Right ventricle myocardium inferior (tissue), 1 donor: ENCODE results near the gene EBP. TPM values are rescaled to one million over a fixed set of nuclear protein-coding genes. Genes with fewer than 3 reads are reported as not detected.
A peak's percentile ranks its signal among the peaks of the same experiment; 100 is the strongest.

Source experiments
- ATAC-seq: fragments of 200-7000 bp; cut with Tn5 transposase; one replicate; pipeline ENCODE4 v1.9.1; 2020; ENCODE audit warnings: mild to moderate bottlenecking, moderate library complexity
- DNase-seq: peaks from one replicate; pipeline ENCODE4 v3.0.0; 2021; ENCODE audit errors: missing footprints
- intact Hi-C: fragments of 100-400 bp; cut with DNase I; formaldehyde crosslinking; loops from one replicate; pipeline ENCODE4 v1.11.0; 2022
- total RNA-seq: library from RNA; stranded (reverse); fragmentation: NEBNext Ultra II Directional; extraction: Animal tissue kit (Norgen Biotek cat#: 25700); gene quantifications from one replicate; pipeline ENCODE4 v1.2.1, GENCODE V29; 2021
- donor health status: DM: no; HTN: yes; CAD: no; lungs with severe emphysema.

Gene EBP
- total RNA-seq, 1 donor from 2014 or later, result 54.1 TPM

DNA sequence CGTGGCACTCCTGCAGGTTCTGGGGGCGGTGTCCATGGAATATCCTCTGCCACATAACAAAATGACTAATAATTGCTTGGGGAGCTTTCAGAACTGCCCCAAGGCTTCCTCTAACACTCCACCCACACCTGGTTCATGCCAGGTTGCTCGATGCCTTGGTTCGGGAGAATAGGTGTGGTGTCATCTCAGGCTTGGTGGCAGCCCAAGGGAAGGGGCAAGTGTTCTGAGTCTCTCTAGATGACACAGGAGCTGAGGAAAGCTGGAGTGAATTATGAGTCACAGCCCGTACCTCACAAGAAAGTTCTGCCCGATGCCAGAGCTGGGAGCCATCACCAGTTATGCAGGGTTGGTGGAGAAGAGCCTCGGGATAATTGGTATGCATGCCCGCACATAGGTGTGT, 30.9 kb upstream of the EBP start:
- intact Hi-C loops, result no loop called here
- DNase-seq (no peak), ATAC-seq (no peak)

GRCh38 chrX:48491809-48492208, 29.8 kb upstream of the EBP start:
- ATAC-seq, result no peak
- no peak for DNase-seq
- intact Hi-C loops, result no loop called here

- intact Hi-C loops, result no loop called here
- ATAC-seq, result peak; percentile 34
- DNase-seq, result no peak
Observed at GRCh38 chrX:48492293-48492910, 29.2 kb upstream of the EBP start.

GRCh38 chrX:48493890-48494364, 27.7 kb upstream of the EBP start:
- no peak for ATAC-seq
- intact Hi-C loops, result no loop called here
- no peak for DNase-seq

GRCh38 chrX:48496660-48497059, 24.9 kb upstream of the EBP start:
- intact Hi-C loops, result no loop called here

GRCh38 chrX:48497871-48498270, 23.7 kb upstream of the EBP start:
- no peak for ATAC-seq
- intact Hi-C loops, result no loop called here

More at GRCh38 chrX:48496660-48497059, 24.9 kb upstream of the EBP start:
- no peak for ATAC-seq
- no peak for DNase-seq

DNA sequence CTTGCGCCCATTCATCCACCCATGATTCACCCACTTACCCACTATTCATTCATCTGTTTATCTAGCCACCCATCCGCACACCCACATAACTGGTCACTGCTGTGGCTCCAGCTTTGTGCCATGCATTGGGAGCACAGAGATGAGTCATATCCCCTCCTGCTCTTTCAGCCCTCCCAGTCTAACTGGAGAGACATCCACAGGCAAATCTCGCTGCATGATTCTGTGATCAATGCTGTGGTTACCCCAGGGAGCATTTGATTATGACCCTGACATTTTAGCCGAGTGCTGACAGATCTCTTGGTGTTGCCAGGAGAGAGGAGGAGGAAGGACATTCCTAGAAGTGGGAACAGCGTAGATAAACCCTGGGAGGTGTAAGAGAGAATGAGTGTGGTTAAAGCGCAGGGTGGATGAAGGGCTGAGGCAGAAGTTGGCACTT, 23.2 kb upstream of the EBP start:
- ATAC-seq (no peak), DNase-seq (no peak)
- intact Hi-C loops, result no loop called here

More at GRCh38 chrX:48497871-48498270, 23.7 kb upstream of the EBP start:
- no peak for DNase-seq

GRCh38 chrX:48504261-48504660, 17.3 kb upstream of the EBP start:
- no peak for DNase-seq
- intact Hi-C loops, result no loop called here
- ATAC-seq, result no peak

- DNase-seq (no peak), ATAC-seq (no peak)
- intact Hi-C loops, result loop anchor here (5.0 kb wide), 1 partner anchor 423 kb away; no protein-coding TSS in a partner anchor
Observed at GRCh38 chrX:48505481-48505880, 16.1 kb upstream of the EBP start.

GRCh38 chrX:48507246-48507645, 14.4 kb upstream of the EBP start:
- intact Hi-C loops, result loop anchor here (5.0 kb wide), 1 partner anchor 425 kb away; no protein-coding TSS in a partner anchor
- DNase-seq (no peak), ATAC-seq (no peak)

DNA sequence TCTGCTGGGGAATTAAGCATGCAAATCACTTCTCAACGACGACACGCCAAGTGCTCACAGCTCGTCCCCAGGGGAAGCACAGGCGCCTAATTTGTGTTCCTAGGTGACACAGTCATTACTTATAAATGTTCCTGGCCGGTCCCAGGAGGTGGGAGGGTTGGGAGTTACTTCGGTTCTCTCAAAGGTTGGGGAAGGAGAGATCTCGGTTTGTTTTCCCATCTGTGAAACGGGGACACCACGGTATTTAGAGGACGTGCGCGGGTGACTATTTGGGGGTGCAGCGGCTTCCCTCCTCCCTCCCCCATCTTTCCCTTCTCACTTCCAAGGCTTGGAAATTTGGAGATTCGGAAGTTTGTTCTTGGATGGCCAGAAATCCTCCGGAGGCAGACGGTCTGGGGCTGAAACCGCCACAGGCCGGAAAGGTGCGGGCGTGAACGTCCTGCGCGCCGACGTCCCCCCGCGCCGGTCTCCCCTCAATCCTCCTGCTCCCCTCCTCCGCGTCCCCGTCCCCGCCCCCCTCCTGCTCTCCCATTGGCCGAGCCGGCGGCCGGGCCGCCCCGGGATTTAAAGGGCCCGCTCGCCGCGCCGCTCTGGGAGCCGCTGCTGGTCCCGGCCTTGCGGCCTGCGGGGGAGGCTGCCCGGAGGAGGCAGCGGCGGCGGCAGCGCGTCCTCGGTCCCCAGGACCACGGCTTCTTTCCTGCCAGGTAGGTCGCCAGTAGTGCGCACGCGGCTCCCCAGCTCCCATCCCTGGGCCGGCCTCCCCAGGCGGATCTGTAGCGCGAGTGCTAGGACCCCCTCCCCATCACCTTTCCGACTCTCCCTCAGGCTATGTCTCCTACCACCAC, 13.0 kb upstream of the EBP start, which contains the start of gene PORCN:
Gene PORCN (plus strand): TSS at position 593 of the 845 bp plus-strand sequence. CDS start 829 bp downstream, outside the sequence.
- peak; percentile 92 for DNase-seq
- intact Hi-C loops, result loop anchor here (5.0 kb wide), 1 partner anchor 426 kb away; no protein-coding TSS in a partner anchor
- ATAC-seq, result peak; percentile 96

- no peak for DNase-seq
- peak; percentile 11 for ATAC-seq
- intact Hi-C loops, result loop anchor here (5.0 kb wide), 1 partner anchor 427 kb away; no protein-coding TSS in a partner anchor
Observed at GRCh38 chrX:48509245-48509590, 12.4 kb upstream of the EBP start.

GRCh38 chrX:48509619-48510018, 12.0 kb upstream of the EBP start:
- intact Hi-C loops, result loop anchor here (5.0 kb wide), 1 partner anchor 427 kb away; no protein-coding TSS in a partner anchor
- DNase-seq, result no peak
- no peak for ATAC-seq

GRCh38 chrX:48511560-48511959, 10.0 kb upstream of the EBP start:
- DNase-seq (no peak), ATAC-seq (no peak)
- intact Hi-C loops, result no loop called here

DNA sequence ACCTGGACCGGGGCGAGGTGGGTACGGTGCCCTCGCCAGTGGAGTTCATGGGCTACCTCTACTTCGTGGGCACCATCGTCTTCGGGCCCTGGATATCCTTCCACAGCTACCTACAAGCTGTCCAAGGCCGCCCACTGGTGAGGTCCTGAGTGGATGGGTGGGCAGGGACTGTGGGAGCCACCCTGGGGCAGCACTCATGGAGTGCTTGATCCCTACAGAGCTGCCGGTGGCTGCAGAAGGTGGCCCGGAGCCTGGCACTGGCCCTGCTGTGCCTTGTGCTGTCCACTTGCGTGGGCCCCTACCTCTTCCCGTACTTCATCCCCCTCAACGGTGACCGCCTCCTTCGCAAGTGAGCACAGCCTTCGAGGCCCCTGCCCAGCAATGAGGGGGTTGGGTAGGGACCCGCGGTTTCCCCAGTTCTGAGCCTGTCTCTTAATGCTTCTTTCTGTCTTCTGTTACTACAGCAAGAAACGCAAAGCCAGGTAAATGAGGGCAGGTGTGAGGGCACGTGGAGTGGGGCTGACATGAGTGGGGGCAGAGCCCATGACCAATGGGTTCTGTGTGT, 9.2 kb upstream of the EBP start:
- ATAC-seq (no peak), DNase-seq (no peak)
- intact Hi-C loops, result no loop called here

- ATAC-seq (no peak), DNase-seq (no peak)
- intact Hi-C loops, result no loop called here
Observed at GRCh38 chrX:48513670-48514069, 7.9 kb upstream of the EBP start.

DNA sequence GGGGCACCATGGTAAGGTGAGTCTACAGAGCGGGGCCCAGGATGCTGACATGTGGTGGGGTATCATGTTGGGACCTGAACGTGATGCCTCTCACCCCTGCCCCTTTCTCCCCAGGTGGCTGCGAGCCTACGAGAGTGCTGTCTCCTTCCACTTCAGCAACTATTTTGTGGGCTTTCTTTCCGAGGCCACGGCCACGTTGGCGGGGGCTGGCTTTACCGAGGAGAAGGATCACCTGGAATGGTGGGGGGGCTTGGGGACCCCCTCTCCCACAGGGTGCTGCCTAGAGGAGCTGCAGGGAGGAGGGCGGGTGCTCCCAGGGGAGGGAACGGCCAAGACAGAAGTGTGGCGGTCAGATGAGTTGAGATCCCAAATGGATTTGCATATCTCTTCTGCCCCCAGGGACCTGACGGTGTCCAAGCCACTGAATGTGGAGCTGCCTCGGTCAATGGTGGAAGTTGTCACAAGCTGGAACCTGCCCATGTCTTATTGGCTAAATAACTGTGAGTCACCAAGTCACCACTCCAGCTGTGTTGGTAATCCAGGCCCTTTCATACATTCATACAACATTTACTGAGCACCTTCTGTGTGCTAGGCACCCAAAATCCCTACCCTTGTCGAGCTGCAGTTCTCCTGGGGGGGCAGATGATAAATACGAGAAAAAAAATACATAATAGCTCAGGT, 7.3 kb upstream of the EBP start:
- ATAC-seq (no peak), DNase-seq (no peak)
- intact Hi-C loops, result no loop called here

GRCh38 chrX:48514868-48515460, 6.6 kb upstream of the EBP start:
- intact Hi-C loops, result no loop called here
- DNase-seq (no peak), ATAC-seq (no peak)

GRCh38 chrX:48515842-48516241, 5.8 kb upstream of the EBP start:
- intact Hi-C loops, result no loop called here
- ATAC-seq (no peak), DNase-seq (no peak)
